ENCODE measurements around the gene DPH6.

GRCh38 chr15:35439291-35439690, 106.7 kb downstream of the DPH6 start:
- no peak for TF ChIP-seq CTCF (IDR thresholded peaks at IDR 0.05)
- no peak for TF ChIP-seq POLR2A (IDR thresholded peaks at IDR 0.05)

Data from thyroid gland (tissue), 4 donors.